ENCODE data around the gene ALK. TPM values are rescaled to one million over a fixed set of nuclear protein-coding genes. Genes with fewer than 3 reads are reported as not detected.

ALK gene
- total RNA-seq, 4 donors from 2014 or later: 0.06 to 4.1 TPM; not detected in 2

DNA sequence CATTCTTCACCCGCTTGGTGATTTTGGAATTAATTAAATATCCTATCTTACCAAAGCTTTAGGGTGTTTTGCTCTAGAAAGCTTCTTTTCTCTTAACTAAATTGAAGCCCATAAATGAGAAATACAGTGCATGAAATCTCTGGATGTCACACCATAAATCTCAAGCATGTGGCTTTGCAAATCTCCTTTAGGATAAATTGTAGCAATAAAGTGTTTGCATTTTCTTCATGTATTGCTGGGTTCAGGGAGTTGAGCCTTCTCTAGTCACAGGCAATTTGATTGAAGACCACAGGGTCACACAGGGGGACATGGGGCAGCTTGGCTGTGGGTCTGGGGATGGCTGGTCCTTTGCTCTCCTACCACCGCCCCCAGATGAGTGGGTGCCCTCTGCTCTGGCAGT, 442.0 kb downstream of the ALK start:
- Histone ChIP-seq H3K27ac (peak overlapping the region in 1 of 2 donors; percentile 68), H3K4me1 (no peaks in the 10 kb centered on the region), H3K36me3 (no peaks in the 10 kb centered on the region), H3K4me3 (no peak overlapping the region), H3K27me3 (no peaks in the 10 kb centered on the region), H3K9me3 (no peaks in the 10 kb centered on the region)
- TF ChIP-seq CTCF (IDR thresholded peaks at IDR 0.05): no peak
- TF ChIP-seq POLR2A (IDR thresholded peaks at IDR 0.05): no peak
- DNase-seq: no peak
- intact Hi-C loops (cut with DNase I; ENCODE audit: low total_unique reads): no loop called here

GRCh38 chr2:29478641-29479040, 442.7 kb downstream of the ALK start:
- Histone ChIP-seq H3K27ac (no peak overlapping the region), H3K9me3 (no peaks in the 10 kb centered on the region), H3K4me1 (no peaks in the 10 kb centered on the region), H3K27me3 (no peaks in the 10 kb centered on the region), H3K4me3 (no peak overlapping the region), H3K36me3 (no peaks in the 10 kb centered on the region)
- no peak for DNase-seq
- no peak for TF ChIP-seq CTCF (IDR thresholded peaks at IDR 0.05)
- no peak for TF ChIP-seq POLR2A (IDR thresholded peaks at IDR 0.05)
- intact Hi-C loops (cut with DNase I; ENCODE audit: low total_unique reads): no loop called here

DNA sequence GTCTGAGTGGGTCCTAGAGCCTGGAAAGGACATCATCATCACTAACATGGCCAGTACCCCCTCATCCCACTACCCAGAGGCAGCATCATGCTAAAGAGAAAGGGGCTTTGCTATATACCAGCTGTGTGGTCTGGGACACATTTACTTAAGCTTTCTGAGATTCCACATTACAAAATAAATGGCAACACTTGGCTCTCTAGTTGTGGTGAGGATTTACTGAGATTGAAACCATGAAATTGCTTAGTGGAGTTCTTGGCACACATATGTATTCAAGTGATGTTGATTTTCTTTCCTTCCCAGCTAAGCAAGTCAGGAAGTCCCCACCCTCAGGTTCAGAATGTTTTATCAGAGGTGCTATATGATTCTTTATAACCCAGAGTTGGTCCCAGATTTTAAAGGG, 444.2 kb downstream of the ALK start:
- Histone ChIP-seq H3K4me1 (no peaks in the 10 kb centered on the region), H3K27me3 (no peaks in the 10 kb centered on the region)

DNA sequence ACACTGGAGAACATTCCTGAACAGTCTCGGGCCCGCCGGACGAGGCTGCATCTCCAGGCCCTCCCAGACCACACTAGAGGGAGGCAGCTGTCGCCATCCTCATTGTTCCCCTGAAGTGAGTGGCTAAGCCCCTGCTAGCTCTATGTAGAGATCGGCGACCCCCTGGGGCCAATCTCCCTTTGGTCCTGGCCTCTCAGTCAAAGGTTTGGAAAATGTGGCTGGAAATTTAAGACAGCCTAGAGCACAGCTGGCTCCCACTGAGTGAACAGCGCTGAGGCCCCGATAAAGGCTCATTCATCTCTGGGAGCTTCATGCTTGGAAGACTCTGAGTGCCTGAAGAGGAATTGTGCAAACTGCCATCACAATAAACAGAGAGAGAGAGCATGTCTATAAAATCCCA, 445.9 kb downstream of the ALK start:
- intact Hi-C loops (cut with DNase I; ENCODE audit: low total_unique reads): no loop called here
- no peaks in the 10 kb centered on the region for H3K27me3 ChIP-seq
- no peaks in the 10 kb centered on the region for H3K9me3 ChIP-seq
- no peak for TF ChIP-seq CTCF (IDR thresholded peaks at IDR 0.05)
- no peak for TF ChIP-seq POLR2A (IDR thresholded peaks at IDR 0.05)
- no peak overlapping the region for H3K4me3 ChIP-seq
- H3K4me1 ChIP-seq: no peaks in the 10 kb centered on the region
- no peaks in the 10 kb centered on the region for H3K36me3 ChIP-seq
- no peak overlapping the region for H3K27ac ChIP-seq
- DNase-seq: no peak

More for the DNA sequence above, 444.2 kb downstream of the ALK start:
- Histone ChIP-seq H3K27ac (no peak overlapping the region), H3K9me3 (no peaks in the 10 kb centered on the region), H3K4me3 (no peak overlapping the region), H3K36me3 (no peaks in the 10 kb centered on the region)
- DNase-seq: no peak
- intact Hi-C loops (cut with DNase I; ENCODE audit: low total_unique reads): no loop called here
- TF ChIP-seq POLR2A (IDR thresholded peaks at IDR 0.05) (no peak), CTCF (IDR thresholded peaks at IDR 0.05) (no peak)

DNA sequence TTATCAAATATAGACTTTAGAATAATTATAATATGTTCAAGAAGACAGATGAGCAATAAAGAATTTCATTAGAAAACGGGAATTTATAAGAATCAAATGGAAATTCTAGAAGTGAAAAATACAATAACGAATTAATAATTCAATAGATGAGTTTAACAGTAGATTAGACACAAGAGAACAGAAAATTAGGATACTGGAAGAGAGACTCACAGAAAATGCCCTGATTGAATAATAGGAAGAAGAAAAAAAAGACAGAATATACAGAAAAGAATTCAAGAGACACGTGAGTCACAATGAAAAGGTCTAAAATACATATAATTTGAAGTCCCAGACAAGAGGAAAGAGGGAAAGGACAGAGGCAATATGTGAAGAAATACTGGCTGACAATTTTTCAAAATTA, 451.4 kb downstream of the ALK start:
- Histone ChIP-seq H3K4me1 (no peaks in the 10 kb centered on the region), H3K27me3 (no peaks in the 10 kb centered on the region), H3K27ac (no peak overlapping the region), H3K9me3 (no peaks in the 10 kb centered on the region), H3K4me3 (no peak overlapping the region), H3K36me3 (no peaks in the 10 kb centered on the region)
- no peak for DNase-seq
- intact Hi-C loops (cut with DNase I; ENCODE audit: low total_unique reads): no loop called here
- TF ChIP-seq CTCF (IDR thresholded peaks at IDR 0.05): no peak
- TF ChIP-seq POLR2A (IDR thresholded peaks at IDR 0.05): no peak
